Calu3 (cell line): ENCODE measurements around the gene XCR1. TPM values are rescaled to one million over a fixed set of nuclear protein-coding genes. Genes with fewer than 3 reads are reported as not detected.

ENCODE experiments used
- Bru-seq: library from RNA; stranded (reverse); fragments of 400-500 nt; gene quantifications from one replicate; lab custom pipeline; 2021; lab: Mats Ljungman, UMichigan
- BruChase-seq, 2 experiments: library from RNA; stranded (reverse); fragments of 400-500 nt; gene quantifications; one replicate each; lab custom pipeline; 2021; lab: Mats Ljungman, UMichigan
- BruUV-seq: library from RNA; stranded (reverse); fragments of 400-500 nt; replicated peaks from 2 replicates; lab custom pipeline; 2021; lab: Mats Ljungman, UMichigan
- CTCF ChIA-PET: fragments of 300-600 bp; sonication (Branson Sonifier 250); formaldehyde crosslinking; loops from one replicate; lab custom pipeline; 2022; ENCODE audit warnings: antibody characterized with exemption; lab: Charles Lee
- DNase-seq: peaks from one replicate; pipeline ENCODE4 v3.0.0; 2022
- H3K27ac Mint-ChIP-seq: one replicate; pipeline ENCODE4 v1.8.0; 2022; ENCODE audit warnings: mixed read lengths; ENCODE audit not compliant: unreplicated experiment
- H3K27me3 Mint-ChIP-seq: one replicate; pipeline ENCODE4 v1.8.0; 2022; ENCODE audit warnings: mixed read lengths; ENCODE audit not compliant: unreplicated experiment
- H3K36me3 Mint-ChIP-seq: one replicate; pipeline ENCODE4 v1.8.0; 2022; ENCODE audit warnings: mild to moderate bottlenecking, moderate library complexity, mixed read lengths; ENCODE audit not compliant: insufficient read depth, unreplicated experiment
- H3K4me1 Mint-ChIP-seq: one replicate; pipeline ENCODE4 v1.8.0; 2022; ENCODE audit warnings: mild to moderate bottlenecking, low read depth, mixed read lengths; ENCODE audit not compliant: unreplicated experiment
- H3K4me3 Mint-ChIP-seq: one replicate; pipeline ENCODE4 v1.8.0; 2022; ENCODE audit warnings: mild to moderate bottlenecking, low read depth, moderate library complexity, mixed read lengths; ENCODE audit not compliant: unreplicated experiment
- H3K9me3 Mint-ChIP-seq: one replicate; pipeline ENCODE4 v1.8.0; 2022; ENCODE audit warnings: low read depth, mixed read lengths; ENCODE audit not compliant: unreplicated experiment
- intact Hi-C: fragments of 100-400 bp; cut with micrococcal nuclease; formaldehyde crosslinking; loops from one replicate; pipeline ENCODE4 v1.10.0; 2022; ENCODE audit not compliant: unreplicated experiment
- long read RNA-seq: library from polyadenylated mRNA; stranded (forward); transcript quantifications from one replicate; pipeline ENCODE4 v2.0.0, GENCODE V29; 2022
- total RNA-seq: library from RNA; stranded (reverse); gene quantifications from 2 replicates; pipeline ENCODE4 v1.2.3, GENCODE V29; 2022
- TF ChIP-seq, protein P1 (sequence below): fragments of 200-600 bp; IDR thresholded peaks from one replicate; pipeline ENCODE4 v1.8.0; 2022; ENCODE audit warnings: antibody characterized with exemption; ENCODE audit not compliant: unreplicated experiment

XCR1 gene, protein sequence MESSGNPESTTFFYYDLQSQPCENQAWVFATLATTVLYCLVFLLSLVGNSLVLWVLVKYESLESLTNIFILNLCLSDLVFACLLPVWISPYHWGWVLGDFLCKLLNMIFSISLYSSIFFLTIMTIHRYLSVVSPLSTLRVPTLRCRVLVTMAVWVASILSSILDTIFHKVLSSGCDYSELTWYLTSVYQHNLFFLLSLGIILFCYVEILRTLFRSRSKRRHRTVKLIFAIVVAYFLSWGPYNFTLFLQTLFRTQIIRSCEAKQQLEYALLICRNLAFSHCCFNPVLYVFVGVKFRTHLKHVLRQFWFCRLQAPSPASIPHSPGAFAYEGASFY
- total RNA-seq (not detected in 2 replicates), Bru-seq, nascent RNA (not detected), BruChase-seq, experiment 1, labeled RNA remaining after a 6-hour chase (not detected), BruChase-seq, experiment 2, labeled RNA remaining after a 2-hour chase (not detected)
- long read RNA-seq: 0 reads

- H3K9me3 Mint-ChIP-seq: peaks cover 8% of the 10 kb centered on the region
- peaks cover 36% of the 10 kb centered on the region for H3K27me3 Mint-ChIP-seq
- no peak within 1 kb of the TSS for H3K27ac Mint-ChIP-seq
- BruUV-seq: no TSS peak
- no peaks in the 10 kb centered on the region for H3K36me3 Mint-ChIP-seq
- H3K4me3 Mint-ChIP-seq: no peak within 1 kb of the TSS
- H3K4me1 Mint-ChIP-seq: no peaks in the 10 kb centered on the region
- TF ChIP-seq, protein P1, sequence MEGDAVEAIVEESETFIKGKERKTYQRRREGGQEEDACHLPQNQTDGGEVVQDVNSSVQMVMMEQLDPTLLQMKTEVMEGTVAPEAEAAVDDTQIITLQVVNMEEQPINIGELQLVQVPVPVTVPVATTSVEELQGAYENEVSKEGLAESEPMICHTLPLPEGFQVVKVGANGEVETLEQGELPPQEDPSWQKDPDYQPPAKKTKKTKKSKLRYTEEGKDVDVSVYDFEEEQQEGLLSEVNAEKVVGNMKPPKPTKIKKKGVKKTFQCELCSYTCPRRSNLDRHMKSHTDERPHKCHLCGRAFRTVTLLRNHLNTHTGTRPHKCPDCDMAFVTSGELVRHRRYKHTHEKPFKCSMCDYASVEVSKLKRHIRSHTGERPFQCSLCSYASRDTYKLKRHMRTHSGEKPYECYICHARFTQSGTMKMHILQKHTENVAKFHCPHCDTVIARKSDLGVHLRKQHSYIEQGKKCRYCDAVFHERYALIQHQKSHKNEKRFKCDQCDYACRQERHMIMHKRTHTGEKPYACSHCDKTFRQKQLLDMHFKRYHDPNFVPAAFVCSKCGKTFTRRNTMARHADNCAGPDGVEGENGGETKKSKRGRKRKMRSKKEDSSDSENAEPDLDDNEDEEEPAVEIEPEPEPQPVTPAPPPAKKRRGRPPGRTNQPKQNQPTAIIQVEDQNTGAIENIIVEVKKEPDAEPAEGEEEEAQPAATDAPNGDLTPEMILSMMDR: no peak
- intact Hi-C loops: no loop called here
- CTCF ChIA-PET: no interaction called here
- no peak for DNase-seq
These were observed at the start of gene XCR1 for GRCh38 chr3:46027021-46027705. XCR1 (minus strand) TSS chr3:46027483; CDS start chr3:46021947, 5,536 bp downstream.

GRCh38 chr3:46076606-46077005, 49.3 kb upstream of the XCR1 start:
- H3K27me3 Mint-ChIP-seq: no peaks in the 10 kb centered on the region
- no peaks in the 10 kb centered on the region for H3K36me3 Mint-ChIP-seq
- TF ChIP-seq, protein P1: no peak
- no peaks in the 10 kb centered on the region for H3K9me3 Mint-ChIP-seq
- BruUV-seq: no TSS peak
- intact Hi-C loops: loop anchor here (5.0 kb wide), 2 partner anchors 89 to 234 kb away; partner anchors contain the start of gene LZTFL1
- H3K4me1 Mint-ChIP-seq: peaks cover 10% of the 10 kb centered on the region
- DNase-seq: no peak
- no peak overlapping the region for H3K4me3 Mint-ChIP-seq
- no peak overlapping the region for H3K27ac Mint-ChIP-seq
- CTCF ChIA-PET: interaction anchor here (1.2 to 2.3 kb wide), 3 partner anchors 10 to 138 kb away, joined by 3 to 14 read pairs (median 9); partner anchors contain the start of gene CCR1

DNA sequence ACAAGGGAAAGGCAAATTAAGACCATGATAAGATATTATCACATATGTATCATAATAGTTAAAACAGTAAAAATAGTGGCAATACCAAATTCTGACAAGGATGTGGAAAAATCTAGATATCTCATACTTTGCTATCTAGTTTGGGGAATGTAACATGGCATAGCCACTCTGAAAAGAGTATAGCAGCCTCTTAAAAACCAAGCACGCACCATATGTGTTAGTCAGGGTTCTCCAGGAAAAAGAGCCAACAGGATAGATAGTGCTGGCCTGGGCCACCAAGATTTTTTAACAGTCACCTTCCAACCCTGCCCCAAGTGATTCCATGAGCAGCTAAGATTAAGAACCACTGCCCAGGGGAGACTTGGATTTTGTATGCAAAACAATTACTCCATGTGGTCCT, 48.5 kb upstream of the XCR1 start:
- Mint-ChIP-seq H3K27me3 (no peaks in the 10 kb centered on the region), H3K36me3 (no peaks in the 10 kb centered on the region), H3K4me3 (no peak overlapping the region), H3K9me3 (no peaks in the 10 kb centered on the region), H3K4me1 (peaks cover 11% of the 10 kb centered on the region), H3K27ac (no peak overlapping the region)
- TF ChIP-seq, protein P1: no peak
- BruUV-seq: no TSS peak
- CTCF ChIA-PET: interaction anchor here (2.3 kb wide), 1 partner anchor 137 kb away, joined by 14 read pairs; no protein-coding TSS in a partner anchor
- intact Hi-C loops: loop anchor here (5.0 kb wide), 2 partner anchors 89 to 234 kb away; partner anchors contain the start of gene LZTFL1
- DNase-seq: no peak

DNA sequence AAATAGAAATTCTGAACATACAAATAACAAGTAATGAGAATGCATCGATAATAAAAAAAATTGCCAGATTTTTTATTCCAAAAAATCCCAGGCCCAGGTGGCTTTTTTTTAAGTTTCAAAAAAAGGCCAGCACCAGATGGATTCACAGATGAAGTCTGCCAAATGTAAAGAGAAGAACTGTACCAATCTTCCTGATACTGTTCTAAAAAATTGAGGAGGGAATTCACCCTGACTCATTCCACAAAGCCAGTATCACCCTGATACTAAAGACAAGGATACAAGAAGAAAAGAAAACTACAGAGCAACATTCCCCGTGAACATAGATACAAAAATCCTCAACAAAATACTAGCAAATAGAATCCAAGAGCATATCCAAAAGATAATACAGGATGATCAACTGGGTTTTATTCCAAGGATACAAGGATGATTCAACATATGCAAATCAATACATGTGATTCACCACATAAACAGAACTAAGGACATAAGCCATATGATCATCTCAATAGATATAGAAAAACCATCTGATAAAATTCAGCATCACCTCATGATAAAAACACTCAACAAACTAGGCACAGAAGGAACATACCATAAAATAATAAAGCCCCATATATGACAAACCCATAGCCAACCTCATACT, 44.1 kb upstream of the XCR1 start:
- Mint-ChIP-seq H3K36me3 (no peaks in the 10 kb centered on the region), H3K9me3 (no peaks in the 10 kb centered on the region), H3K4me1 (peaks cover 9% of the 10 kb centered on the region), H3K27ac (no peak overlapping the region), H3K27me3 (peaks cover 23% of the 10 kb centered on the region), H3K4me3 (no peak overlapping the region)
- intact Hi-C loops: no loop called here
- TF ChIP-seq, protein P1: no peak
- BruUV-seq: no TSS peak
- DNase-seq: no peak
- CTCF ChIA-PET: no interaction called here
